ENCODE data around the gene NUDT14.

Gene NUDT14

DNA sequence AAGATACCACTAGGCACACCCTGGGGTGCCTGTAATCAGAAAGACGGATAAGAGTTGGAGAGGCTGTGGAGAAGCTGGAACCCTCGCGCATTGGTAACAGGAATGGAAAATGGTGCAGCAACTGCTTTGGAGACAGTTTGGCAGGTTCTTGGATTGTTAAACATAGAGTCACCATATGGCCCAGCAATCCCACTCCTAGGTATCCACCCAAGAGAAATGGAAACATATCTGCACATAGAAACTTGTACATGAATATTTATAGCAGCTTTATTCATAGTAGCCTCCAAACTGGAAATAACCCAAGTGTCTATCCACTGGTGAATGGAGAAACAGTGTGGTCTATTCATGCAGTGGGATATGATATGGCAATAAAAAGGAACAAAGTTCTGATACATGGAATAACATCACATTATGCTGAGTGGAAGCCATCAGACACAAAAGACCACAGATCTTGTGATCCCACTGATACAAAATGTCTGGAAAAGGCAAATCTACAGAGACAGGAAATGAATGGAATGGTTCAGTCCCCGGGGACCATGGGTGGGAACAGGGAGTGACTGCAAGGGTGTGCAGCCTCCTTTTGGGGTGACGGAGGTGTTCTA, 57.9 kb downstream of the NUDT14 start:
- H3K4me3 ChIP-seq (ENCODE audit: low read length) = no peak overlapping the region
- H3K9me3 ChIP-seq (ENCODE audit: insufficient read depth, low read length) = no peaks in the 10 kb centered on the region
- no peaks in the 10 kb centered on the region for H4K20me1 ChIP-seq (ENCODE audit: insufficient read depth, low read length)
- no peaks in the 10 kb centered on the region for H3K4me1 ChIP-seq (ENCODE audit: low read length)
- H3K79me2 ChIP-seq (ENCODE audit: low read length) = no peaks in the 10 kb centered on the region
- no peak overlapping the region for H3K9ac ChIP-seq (ENCODE audit: low read length)
- H3K27ac ChIP-seq (ENCODE audit: low read length) = no peak overlapping the region
- H2AFZ ChIP-seq (ENCODE audit: low read depth, low read length) = no peak overlapping the region
- H3K36me3 ChIP-seq (replicated peaks; ENCODE audit: low read depth, low read length) = no peaks in the 10 kb centered on the region
- H3K27me3 ChIP-seq (ENCODE audit: low read depth, low read length) = peaks cover 39% of the 10 kb centered on the region
- TF ChIP-seq EZH2phosphoT487 (IDR thresholded peaks at IDR 0.05; ENCODE audit: low read depth) = no peak
- no peak for TF ChIP-seq CTCF (IDR thresholded peaks at IDR 0.05; ENCODE audit: low read depth, low read length)
- no peak overlapping the region for H3K4me2 ChIP-seq (ENCODE audit: low read length)

All from OCI-LY3 (cell line).